Colonic mucosa (tissue), 4 donors: Measurements from ENCODE around the gene MAGEC1. TPM values are rescaled to one million over a fixed set of nuclear protein-coding genes. Genes with fewer than 3 reads are reported as not detected.

Source experiments
- DNase-seq: peaks from one replicate; pipeline ENCODE4 v3.0.0-alpha.2; 2020
- H3K27ac ChIP-seq: fragments of 200-600 bp; one replicate; pipeline ENCODE4 v1.8.0; 2021
- H3K27me3 ChIP-seq: fragments of 200-600 bp; one replicate; pipeline ENCODE4 v1.8.0; 2021
- H3K36me3 ChIP-seq: fragments of 200-600 bp; one replicate; pipeline ENCODE4 v1.8.0; 2021
- H3K4me1 ChIP-seq: fragments of 200-600 bp; one replicate; pipeline ENCODE4 v1.8.0; 2021; ENCODE audit warnings: mild to moderate bottlenecking
- H3K4me3 ChIP-seq: fragments of 200-600 bp; one replicate; pipeline ENCODE4 v1.8.0; 2021
- H3K9ac ChIP-seq, 2 donors: one replicate each; pipeline ENCODE4 v1.7.0; 2013; ENCODE audit warnings: control low read depth in 2 of 2, low read depth in 2 of 2, low read length in 2 of 2
- H3K9me3 ChIP-seq: fragments of 200-600 bp; one replicate; pipeline ENCODE4 v1.8.0; 2021
- intact Hi-C: fragments of 100-400 bp; cut with DNase I; formaldehyde crosslinking; loops from one replicate; pipeline ENCODE4 v1.14.1; 2022
- total RNA-seq, 2 donors: library from RNA; stranded (reverse); fragmentation: NEBNext Ultra II Directional in 1 of 2; extraction: Animal tissue kit (Norgen Biotek cat#: 25700) in 1 of 2; gene quantifications; one replicate each; pipeline ENCODE4 v1.2.1, GENCODE V29; 2021
- TF ChIP-seq, protein P1 (sequence below): fragments of 200-600 bp; IDR thresholded peaks from one replicate; pipeline ENCODE4 v1.8.0; 2022; ENCODE audit warnings: antibody characterized with exemption, mild to moderate bottlenecking
- donor health status: healthy.
- donor health status: DM: no; HTN: no; CAD: no.
- donor health status: DM: no; HTN: no; CAD: no.

MAGEC1 gene
- total RNA-seq, 2 donors from 2014 or later, result not detected

DNA sequence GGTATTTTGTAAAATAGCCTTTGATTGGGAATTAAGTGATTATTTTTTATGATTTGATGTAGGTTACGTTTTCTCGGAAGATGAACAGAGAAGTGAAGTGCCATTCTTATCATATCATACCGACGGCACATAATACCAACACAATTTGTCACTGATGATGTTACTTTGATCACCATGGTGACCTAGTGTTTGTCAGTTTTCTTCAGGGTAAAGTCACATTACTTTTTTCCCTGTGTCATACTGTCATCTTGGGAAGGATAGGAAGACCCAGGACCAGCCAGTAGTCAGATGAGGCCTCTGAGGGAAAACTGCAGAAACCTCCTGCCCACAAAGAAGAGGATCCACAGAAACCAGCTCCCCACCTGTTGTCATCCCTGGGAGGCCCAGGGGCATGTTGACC, 1.3 kb upstream of the MAGEC1 start:
- H3K9me3 ChIP-seq, result no peaks in the 10 kb centered on the region
- DNase-seq, result no peak
- TF ChIP-seq, protein P1, sequence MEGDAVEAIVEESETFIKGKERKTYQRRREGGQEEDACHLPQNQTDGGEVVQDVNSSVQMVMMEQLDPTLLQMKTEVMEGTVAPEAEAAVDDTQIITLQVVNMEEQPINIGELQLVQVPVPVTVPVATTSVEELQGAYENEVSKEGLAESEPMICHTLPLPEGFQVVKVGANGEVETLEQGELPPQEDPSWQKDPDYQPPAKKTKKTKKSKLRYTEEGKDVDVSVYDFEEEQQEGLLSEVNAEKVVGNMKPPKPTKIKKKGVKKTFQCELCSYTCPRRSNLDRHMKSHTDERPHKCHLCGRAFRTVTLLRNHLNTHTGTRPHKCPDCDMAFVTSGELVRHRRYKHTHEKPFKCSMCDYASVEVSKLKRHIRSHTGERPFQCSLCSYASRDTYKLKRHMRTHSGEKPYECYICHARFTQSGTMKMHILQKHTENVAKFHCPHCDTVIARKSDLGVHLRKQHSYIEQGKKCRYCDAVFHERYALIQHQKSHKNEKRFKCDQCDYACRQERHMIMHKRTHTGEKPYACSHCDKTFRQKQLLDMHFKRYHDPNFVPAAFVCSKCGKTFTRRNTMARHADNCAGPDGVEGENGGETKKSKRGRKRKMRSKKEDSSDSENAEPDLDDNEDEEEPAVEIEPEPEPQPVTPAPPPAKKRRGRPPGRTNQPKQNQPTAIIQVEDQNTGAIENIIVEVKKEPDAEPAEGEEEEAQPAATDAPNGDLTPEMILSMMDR, result no peak
- intact Hi-C loops, result no loop called here
- H3K36me3 ChIP-seq, result no peaks in the 10 kb centered on the region
- H3K27ac ChIP-seq, result no peak overlapping the region
- H3K4me3 ChIP-seq, result no peak overlapping the region
- no peaks in the 10 kb centered on the region for H3K27me3 ChIP-seq
- H3K9ac ChIP-seq, result no peak overlapping the region
- no peaks in the 10 kb centered on the region for H3K4me1 ChIP-seq

DNA sequence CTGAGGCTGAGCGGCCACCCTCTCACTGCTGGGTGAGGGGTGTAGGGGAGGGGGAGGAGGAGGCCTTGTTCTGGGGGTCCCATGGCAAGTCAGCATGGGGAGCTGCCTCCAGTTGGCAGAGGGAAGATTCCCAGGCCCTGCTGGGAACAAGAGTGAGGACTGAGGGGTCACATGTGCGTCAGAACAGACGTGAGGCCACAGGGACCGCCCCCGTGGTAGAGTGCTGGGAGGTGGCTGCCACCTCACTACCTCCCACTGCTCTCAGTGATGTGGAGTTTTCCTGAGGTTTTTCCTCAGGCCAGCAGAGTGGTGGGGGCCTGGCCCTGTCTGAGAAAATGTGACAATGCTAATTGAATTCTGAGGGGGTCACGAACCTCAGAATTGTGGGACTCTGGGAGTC, 568 bp downstream of the MAGEC1 start:
- no peak overlapping the region for H3K9ac ChIP-seq
- no peaks in the 10 kb centered on the region for H3K9me3 ChIP-seq
- DNase-seq, result no peak
- no peaks in the 10 kb centered on the region for H3K36me3 ChIP-seq
- H3K4me3 ChIP-seq, result no peak overlapping the region
- intact Hi-C loops, result no loop called here
- no peaks in the 10 kb centered on the region for H3K4me1 ChIP-seq
- no peak overlapping the region for H3K27ac ChIP-seq
- H3K27me3 ChIP-seq, result no peaks in the 10 kb centered on the region
- TF ChIP-seq, protein P1, result no peak

DNA sequence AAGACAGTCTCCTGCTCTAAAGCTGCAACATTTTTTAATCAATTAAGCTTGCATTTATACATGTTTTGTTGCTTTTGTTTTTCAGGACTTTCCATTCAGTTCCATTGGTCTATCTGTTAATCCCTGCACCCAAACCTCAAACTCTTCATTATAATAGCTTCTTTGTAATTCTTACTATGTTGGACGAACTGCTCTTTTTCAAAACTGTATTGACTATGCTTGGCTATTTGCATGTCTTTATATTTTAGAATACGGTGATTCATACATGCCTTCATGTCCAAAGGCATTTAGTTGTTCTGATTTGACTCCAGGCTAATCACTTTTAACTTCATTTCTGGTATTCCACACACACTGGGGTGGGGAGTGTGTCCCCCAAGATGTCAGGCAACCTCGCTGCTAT, 14.1 kb downstream of the MAGEC1 start:
- no peak overlapping the region for H3K27ac ChIP-seq
- DNase-seq, result no peak
- no peaks in the 10 kb centered on the region for H3K4me1 ChIP-seq
- H3K9ac ChIP-seq, result no peak overlapping the region
- H3K27me3 ChIP-seq, result no peaks in the 10 kb centered on the region
- intact Hi-C loops, result no loop called here
- TF ChIP-seq, protein P1, result no peak
- H3K4me3 ChIP-seq, result no peak overlapping the region
- H3K36me3 ChIP-seq, result no peaks in the 10 kb centered on the region
- H3K9me3 ChIP-seq, result no peaks in the 10 kb centered on the region

DNA sequence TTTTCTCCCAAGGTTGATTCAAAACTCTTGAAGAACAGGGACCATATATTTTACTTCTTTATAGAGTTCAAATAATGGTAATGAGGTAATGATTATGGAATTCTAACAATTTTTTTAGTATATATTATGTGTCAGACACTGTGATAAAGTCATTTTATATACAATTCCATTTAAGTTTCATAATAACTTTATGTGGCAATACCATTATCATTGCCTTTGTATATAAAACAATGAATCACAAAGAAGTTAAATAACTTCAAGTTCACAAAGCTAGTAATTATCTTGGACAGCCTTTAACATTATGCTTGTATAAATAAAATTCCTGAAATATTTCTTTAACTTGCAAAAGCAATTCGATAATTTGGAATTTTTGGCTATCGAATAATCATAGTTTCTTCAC, 20.6 kb downstream of the MAGEC1 start:
- TF ChIP-seq, protein P1, result no peak
- H3K4me3 ChIP-seq, result no peak overlapping the region
- no peak overlapping the region for H3K9ac ChIP-seq
- H3K27me3 ChIP-seq, result no peaks in the 10 kb centered on the region
- H3K27ac ChIP-seq, result no peak overlapping the region
- H3K4me1 ChIP-seq, result no peaks in the 10 kb centered on the region
- H3K36me3 ChIP-seq, result no peaks in the 10 kb centered on the region
- DNase-seq, result no peak
- intact Hi-C loops, result no loop called here
- H3K9me3 ChIP-seq, result no peaks in the 10 kb centered on the region

DNA sequence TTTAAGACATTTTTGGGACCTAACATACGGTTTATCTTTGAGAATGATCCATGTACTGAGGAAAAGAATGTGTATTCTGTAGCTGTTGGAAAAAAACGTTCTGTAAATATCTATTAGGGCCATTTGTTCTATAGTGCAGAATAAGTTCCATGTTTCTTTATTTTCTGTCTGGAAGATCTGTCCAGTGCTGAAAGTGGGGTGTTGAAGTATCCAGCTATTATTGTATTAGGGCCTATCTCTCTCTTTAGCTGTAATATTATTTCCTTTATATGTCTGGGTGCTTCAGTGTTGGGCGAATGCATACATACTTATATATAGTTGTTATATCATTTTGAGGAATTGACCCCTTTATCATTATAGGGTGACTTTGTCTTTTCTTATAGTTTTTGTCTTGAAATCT, 24.7 kb downstream of the MAGEC1 start:
- no peak overlapping the region for H3K9ac ChIP-seq
- TF ChIP-seq, protein P1, result no peak
- H3K27me3 ChIP-seq, result no peaks in the 10 kb centered on the region
- DNase-seq, result no peak
- H3K36me3 ChIP-seq, result no peaks in the 10 kb centered on the region
- no peak overlapping the region for H3K27ac ChIP-seq
- no peaks in the 10 kb centered on the region for H3K9me3 ChIP-seq
- H3K4me3 ChIP-seq, result no peak overlapping the region
- intact Hi-C loops, result no loop called here
- no peaks in the 10 kb centered on the region for H3K4me1 ChIP-seq
